C4-2B (cell line): ENCODE data around the gene SPHK1.

Experiments
- H3K27ac ChIP-seq: fragments of 450-650 bp; 2 replicates; pipeline ENCODE4 v1.5.1; 2017
- ZFX ChIP-seq: fragments of 450-650 bp; IDR thresholded peaks from 2 replicates; pipeline ENCODE4 v1.6.1; 2017
- TF ChIP-seq, protein P1 (sequence below): fragments of 450-650 bp; conservative IDR thresholded peaks from 2 replicates; pipeline ENCODE4 v1.5.1; 2017; ENCODE audit warnings: mild to moderate bottlenecking

Gene SPHK1

GRCh38 chr17:76433693-76434092 is 49.3 kb downstream of the SPHK1 start:
- no peak overlapping the region for H3K27ac ChIP-seq
- TF ChIP-seq ZFX, result no peak
- TF ChIP-seq, protein P1, sequence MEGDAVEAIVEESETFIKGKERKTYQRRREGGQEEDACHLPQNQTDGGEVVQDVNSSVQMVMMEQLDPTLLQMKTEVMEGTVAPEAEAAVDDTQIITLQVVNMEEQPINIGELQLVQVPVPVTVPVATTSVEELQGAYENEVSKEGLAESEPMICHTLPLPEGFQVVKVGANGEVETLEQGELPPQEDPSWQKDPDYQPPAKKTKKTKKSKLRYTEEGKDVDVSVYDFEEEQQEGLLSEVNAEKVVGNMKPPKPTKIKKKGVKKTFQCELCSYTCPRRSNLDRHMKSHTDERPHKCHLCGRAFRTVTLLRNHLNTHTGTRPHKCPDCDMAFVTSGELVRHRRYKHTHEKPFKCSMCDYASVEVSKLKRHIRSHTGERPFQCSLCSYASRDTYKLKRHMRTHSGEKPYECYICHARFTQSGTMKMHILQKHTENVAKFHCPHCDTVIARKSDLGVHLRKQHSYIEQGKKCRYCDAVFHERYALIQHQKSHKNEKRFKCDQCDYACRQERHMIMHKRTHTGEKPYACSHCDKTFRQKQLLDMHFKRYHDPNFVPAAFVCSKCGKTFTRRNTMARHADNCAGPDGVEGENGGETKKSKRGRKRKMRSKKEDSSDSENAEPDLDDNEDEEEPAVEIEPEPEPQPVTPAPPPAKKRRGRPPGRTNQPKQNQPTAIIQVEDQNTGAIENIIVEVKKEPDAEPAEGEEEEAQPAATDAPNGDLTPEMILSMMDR, result no peak

GRCh38 chr17:76434870-76435269 is 50.5 kb downstream of the SPHK1 start:
- H3K27ac ChIP-seq, result no peak overlapping the region
- TF ChIP-seq, protein P1, result no peak
- no peak for TF ChIP-seq ZFX

DNA sequence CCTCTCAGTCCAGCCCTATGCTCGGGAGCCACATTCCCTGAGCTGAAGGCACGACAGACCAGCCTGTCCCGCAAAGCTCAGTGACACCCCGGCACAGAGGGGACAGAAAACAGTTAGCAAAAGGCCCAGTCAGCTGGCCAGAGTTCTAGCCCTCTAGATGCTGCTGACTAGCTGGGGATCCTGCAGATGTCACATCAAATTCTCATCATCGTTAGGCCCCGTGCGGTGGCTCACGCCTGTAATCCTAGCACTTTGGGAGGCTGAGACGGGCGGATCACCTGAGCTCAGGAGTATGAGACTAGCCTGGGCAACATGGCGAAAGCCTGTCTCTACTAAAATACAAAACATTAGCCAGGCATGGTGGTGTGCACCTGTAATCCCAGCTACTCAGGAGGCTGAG is 51.3 kb downstream of the SPHK1 start:
- TF ChIP-seq, protein P1, result no peak
- TF ChIP-seq ZFX, result no peak
- H3K27ac ChIP-seq, result no peak overlapping the region
